ENCODE measurements around the gene SEC24D. TPM values are rescaled to one million over a fixed set of nuclear protein-coding genes. Genes with fewer than 3 reads are reported as not detected.

SEC24D gene
- total RNA-seq, 1 donor from 2014 or later: 73.3 TPM

GRCh38 chr4:118718511-118719170, 117.3 kb downstream of the SEC24D start:
- DNase-seq: no peak

DNA sequence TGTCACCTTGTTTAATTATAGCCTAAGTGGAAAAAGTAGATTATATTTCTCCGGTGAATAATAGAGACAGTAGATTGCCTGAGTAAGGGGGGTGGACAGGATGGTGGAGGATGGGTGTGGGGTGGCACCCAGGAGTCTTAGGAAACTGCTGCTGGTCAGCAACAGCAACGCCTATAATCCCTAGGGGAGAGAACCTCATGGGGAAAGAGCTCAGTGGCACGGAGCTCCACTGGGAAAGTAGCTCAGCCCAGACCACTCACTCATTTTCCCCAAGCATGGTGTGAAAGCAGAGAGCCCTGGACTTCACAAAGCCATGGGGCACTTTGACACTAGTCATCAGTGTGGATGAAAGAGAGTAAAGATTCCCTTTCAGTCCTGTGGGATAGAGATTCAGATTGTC, 119.6 kb downstream of the SEC24D start:
- DNase-seq: no peak

DNA sequence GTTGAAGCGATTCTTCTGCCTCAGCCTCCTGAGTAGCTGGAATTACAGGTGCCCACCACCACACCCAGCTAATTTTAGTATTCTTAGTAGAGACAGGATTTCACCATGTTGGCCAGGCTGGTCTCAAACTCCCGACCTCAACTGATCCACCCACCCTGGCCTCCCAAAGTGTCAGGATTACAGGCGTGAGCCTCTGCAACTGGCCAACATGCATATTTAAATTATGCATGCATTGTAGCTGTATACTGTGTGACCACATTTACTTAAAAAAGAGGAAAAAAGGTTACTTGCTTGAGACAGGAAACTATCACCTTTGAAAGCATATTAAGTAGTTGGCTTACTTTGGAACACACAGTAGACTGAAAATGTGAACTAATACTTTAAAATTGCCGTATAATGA, 121.2 kb downstream of the SEC24D start:
- no peak for DNase-seq

GRCh38 chr4:118712872-118713271, 123.1 kb downstream of the SEC24D start:
- no peak for DNase-seq

DNA sequence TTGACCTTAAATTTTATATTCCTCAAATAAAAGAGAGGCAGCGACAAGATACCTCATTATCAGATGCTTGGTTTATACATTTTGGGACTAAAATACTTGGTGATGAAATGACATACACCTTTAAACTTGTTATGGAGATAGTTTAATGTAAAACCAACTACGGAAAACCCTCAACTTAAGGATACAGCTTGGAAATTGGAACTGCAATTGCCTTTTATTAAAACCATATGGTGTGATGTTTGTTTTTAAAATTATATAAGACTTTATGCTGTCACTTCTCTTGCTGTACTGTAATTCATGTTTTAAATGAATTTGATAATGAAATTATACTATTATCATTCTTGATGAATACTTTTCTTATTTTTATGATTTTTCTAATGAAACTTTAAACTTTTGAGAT, 124.9 kb downstream of the SEC24D start:
- peak; percentile 23 for DNase-seq

- no peak for DNase-seq
Observed at GRCh38 chr4:118703118-118703517, 132.8 kb downstream of the SEC24D start.

- DNase-seq: peak; percentile 92
Observed at GRCh38 chr4:118684873-118685811, 150.8 kb downstream of the SEC24D start, which contains the start of gene METTL14. TSS of gene METTL14 (plus strand) at chr4:118685392. CDS start at chr4:118685535, 143 bp downstream.

DNA sequence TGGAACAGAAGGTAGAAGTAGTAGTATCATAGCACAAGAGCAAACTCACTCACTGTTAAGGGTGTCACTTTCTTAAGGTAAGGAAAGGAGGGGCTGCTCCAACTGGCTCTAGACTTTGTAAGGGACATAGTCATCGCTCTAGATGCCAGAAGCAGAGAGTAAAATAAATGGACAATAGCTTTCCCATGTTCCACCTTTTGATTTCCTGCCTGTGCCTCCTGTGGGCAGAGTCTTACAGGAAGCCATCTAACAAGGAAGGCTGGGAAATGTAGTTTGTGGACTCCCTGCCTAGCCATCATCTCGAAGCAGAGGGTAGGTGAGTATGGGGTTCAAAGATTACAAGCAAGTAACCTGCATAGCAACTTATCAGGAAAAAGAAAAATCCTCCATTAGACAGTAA, 152.4 kb downstream of the SEC24D start:
- DNase-seq: no peak

GRCh38 chr4:118682928-118683327, 153.0 kb downstream of the SEC24D start:
- no peak for DNase-seq

DNA sequence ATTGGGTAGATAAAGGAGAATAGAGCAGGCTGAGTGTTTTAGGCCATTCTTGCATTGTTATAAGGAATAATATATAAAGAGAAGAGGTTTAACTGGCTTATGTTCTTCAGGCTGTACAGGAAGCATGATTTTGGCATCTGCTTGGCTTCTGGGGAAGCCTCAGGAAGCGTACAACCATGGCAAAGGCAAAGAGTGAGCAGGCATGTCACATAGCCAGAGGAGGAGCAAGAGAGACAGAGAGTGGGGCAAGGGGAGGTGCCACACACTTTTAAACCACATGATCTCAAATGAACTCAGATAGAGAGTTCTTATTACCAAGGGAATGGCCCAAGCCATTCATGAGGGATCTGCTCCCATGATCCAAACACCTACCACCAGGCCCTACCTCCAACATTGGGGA, 155.1 kb downstream of the SEC24D start:
- no peak for DNase-seq

DNA sequence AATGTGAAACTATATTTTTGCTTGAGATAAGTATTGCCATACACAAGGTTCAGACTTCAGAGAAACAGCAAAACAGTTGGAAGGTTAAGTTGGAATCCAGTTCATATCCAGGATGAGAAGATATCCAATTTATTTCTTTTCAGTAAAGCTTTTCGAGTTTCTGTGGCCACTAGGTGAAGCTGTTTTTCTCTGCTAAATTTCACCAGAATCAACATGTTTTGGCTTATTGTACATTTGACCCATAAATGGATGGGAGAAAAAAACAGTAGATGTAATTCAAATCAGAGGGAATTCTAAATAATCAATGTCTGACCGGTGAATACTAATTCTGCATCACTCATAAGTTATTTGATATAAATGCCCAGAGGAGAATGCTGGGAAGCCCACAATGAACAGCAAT, 159.8 kb downstream of the SEC24D start:
- DNase-seq: no peak

Other genes starting within 250 kb of the SEC24D start
- gene METTL14, start 150.7 kb downstream of the SEC24D start, total RNA-seq: 14.8 TPM
- gene SYNPO2, start 52.7 kb upstream of the SEC24D start, total RNA-seq: 26.7 TPM